ENCODE measurements around the gene C4orf50.

C4orf50 gene

GRCh38 chr4:6050551-6050950 is 32.3 kb upstream of the C4orf50 start:
- no peak overlapping the region for H3K4me3 ChIP-seq (ENCODE audit: low read depth, low read length)
- TF ChIP-seq CTCF (IDR thresholded peaks at IDR 0.05; ENCODE audit: low read depth, low read length): no peak

DNA sequence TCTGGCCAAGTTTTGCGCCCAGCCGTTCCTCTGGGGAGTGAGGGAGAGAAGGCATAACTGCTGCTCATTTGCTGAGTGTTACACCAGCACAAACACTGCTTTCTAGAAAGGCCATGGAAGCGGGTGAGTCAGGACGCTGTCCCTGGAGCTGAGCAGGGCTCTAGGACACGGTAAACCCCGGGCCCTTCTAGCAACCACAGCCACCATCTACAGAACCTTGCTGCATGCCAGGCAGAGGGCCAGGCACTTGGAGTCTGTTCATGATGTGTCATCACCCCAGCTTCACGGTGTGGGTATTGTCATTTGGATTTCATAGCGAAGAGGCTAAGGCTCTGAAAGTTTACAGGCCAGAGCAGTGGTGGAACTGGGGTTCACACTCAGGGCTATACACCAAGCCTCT is 31.8 kb upstream of the C4orf50 start:
- no peak for TF ChIP-seq CTCF (IDR thresholded peaks at IDR 0.05; ENCODE audit: low read depth, low read length)
- H3K4me3 ChIP-seq (ENCODE audit: low read depth, low read length): no peak overlapping the region

GRCh38 chr4:6049278-6049677 is 31.0 kb upstream of the C4orf50 start:
- no peak overlapping the region for H3K4me3 ChIP-seq (ENCODE audit: low read depth, low read length)
- TF ChIP-seq CTCF (IDR thresholded peaks at IDR 0.05; ENCODE audit: low read depth, low read length): no peak

DNA sequence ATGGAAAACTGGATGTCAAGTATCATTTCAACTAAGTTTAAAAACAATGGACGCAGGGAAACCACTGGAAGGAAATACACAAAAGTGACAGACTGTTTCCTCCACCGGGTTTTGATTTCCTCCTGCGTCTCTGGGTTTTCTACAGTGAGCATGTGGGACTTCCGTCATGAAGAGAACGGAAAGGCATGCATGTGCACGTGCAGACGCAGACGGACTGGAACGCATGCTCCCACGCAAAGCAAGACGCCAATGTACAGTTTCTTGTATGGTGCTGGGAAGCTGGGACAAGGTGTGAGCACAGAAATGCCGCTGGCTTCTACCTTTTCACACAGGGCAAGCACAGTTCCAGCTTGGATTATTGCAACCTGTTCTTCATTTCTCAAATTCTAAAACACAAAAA is 30.3 kb upstream of the C4orf50 start:
- TF ChIP-seq CTCF (IDR thresholded peaks at IDR 0.05; ENCODE audit: low read depth, low read length): no peak
- H3K4me3 ChIP-seq (ENCODE audit: low read depth, low read length): no peak overlapping the region

DNA sequence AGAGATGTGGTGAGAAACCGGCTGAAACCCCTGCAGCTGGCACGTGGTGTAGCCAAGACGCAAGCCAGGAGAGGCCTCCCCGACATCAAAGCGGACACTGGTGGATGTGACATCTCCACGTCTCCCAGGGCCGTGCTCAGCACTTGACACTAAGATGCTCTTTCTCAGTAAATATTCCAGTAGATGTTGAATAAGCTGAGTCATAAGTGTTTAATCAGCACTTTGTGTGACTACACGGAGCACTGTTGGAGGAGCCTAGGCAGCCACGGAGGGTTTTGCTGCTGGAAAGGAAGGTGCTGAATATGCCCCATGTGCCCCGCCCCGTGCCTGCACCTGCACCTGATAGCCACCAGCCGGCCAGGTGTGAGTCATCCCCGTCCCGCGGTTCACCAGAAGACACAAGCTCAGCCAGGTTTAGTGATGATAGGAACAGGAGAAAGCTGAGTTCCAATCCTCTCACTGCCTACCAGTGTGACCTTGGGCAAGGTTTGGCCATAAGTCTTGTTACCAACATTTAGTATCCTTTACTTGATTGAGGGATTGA is 29.0 kb upstream of the C4orf50 start:
- TF ChIP-seq CTCF (IDR thresholded peaks at IDR 0.05; ENCODE audit: low read depth, low read length): no peak

DNA sequence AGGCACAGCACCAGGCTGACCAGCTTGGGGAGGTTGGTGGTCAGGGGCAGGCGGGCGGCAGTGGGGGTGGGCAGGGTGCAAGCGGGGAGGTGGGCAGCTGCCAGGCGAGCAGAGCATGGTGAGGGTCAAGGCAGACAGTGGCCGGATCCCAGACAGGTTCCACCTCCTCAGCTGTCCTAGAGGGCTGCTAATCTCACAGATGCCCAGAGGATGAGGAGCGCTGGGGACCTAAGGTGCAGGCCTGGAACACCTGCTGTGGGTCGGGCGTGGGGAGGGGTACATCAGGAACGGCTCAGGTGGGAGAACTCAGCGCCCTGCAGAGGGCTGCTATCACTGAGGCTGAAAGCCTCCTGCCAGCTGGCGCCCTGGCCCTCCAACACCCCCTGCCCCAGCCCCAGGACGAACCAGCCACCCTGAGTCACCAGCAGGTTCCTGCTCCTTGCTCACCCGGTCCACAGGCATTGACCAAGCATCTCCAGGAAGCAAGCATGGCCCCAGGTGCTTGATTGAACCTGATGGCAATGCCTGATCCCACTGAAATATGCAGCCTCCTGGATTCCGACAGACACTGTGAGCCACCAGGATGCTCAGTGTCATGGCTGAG is 28.4 kb upstream of the C4orf50 start:
- TF ChIP-seq CTCF (IDR thresholded peaks at IDR 0.05; ENCODE audit: low read depth, low read length): no peak

More for the DNA sequence above, 29.0 kb upstream of the C4orf50 start:
- H3K4me3 ChIP-seq (ENCODE audit: low read depth, low read length): no peak overlapping the region

DNA sequence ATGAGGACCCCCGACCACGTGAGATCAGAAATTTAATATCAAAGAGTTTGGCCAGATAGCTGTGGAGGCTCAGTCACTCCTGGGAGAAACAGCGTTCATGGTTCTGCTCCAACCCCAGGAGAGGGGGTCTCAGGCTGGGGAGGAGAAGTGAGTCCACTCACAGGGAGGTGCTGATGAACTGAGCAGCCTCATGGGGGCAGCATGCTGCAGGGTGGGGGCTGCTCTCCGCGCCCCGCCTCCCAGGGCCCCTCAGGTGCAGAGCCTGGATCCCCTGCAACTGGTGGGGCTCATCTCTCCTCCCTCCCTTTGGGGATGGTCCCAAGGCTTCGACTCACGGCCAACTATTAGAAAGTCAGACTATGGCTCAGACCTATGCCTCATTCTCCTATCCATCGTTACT is 26.6 kb upstream of the C4orf50 start:
- TF ChIP-seq CTCF (IDR thresholded peaks at IDR 0.05; ENCODE audit: low read depth, low read length): no peak
- H3K4me3 ChIP-seq (ENCODE audit: low read depth, low read length): no peak overlapping the region

More for the DNA sequence above, 28.4 kb upstream of the C4orf50 start:
- no peak overlapping the region for H3K4me3 ChIP-seq (ENCODE audit: low read depth, low read length)

All from WI38 (cell line).